DMS114 treated with DMSO at 0.1 percent for 48 hours (cell line): ENCODE results near the gene ITGAL.
"Not testable (repeated sequence)": the region's sequence is repeated elsewhere in the genome, so short reads cannot be mapped to it uniquely, and the experiment has no call there.

ENCODE experiments used
- DNase-seq: peaks from one replicate; lab custom pipeline; 2025; ENCODE audit not compliant: unreplicated experiment; lab: John Stamatoyannopoulos, UW

ITGAL gene

DNA sequence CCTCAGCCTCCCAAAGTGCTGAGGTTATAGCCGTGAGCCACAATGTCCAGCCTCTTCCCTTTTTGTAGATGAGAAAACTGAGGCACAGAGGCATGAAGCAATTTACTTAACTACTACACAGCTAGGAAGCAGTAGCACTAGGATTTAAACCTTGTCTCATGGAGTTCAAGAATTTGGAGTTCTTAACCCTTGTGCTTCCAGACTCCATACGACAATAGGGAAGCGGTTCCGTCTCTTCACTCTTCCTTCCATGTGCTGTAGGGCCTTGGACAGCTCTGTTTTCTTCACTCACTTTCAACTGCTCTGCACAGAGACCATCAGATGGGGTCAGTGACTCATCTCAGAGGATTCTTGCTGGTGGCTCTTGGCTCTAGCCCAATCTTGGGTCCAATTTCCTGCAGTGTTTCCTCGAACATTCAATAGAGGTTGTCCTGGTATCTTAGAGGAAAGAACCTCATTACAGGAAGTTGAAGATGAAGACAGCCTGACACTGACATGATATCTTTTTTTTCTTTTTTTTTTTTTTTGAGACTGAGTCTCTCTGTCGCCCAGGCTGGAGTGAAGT lies 19.3 kb downstream of the ITGAL start:
- DNase-seq, result no peak

DNA sequence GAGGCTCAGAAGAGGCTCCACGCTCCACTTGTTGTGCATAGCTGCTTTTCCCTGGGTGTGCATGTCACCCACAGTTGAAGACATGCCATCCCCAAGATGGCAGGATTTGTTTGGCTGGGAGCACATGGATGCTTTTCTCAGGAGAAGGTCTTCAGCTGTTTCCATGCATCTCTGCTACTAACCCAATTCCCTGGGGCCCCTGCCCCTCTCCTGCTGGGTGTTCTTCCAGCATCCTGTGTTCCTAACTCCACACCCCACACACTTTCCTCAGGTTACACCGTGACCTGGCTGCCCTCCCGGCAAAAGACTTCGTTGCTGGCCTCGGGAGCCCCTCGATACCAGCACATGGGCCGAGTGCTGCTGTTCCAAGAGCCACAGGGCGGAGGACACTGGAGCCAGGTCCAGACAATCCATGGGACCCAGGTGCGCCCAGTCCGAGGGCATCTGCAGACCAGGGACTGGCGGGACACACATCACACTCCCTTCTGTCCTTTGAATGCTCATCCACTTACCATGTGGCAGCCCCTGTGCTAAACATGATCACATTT lies 21.5 kb downstream of the ITGAL start:
- no peak for DNase-seq

DNA sequence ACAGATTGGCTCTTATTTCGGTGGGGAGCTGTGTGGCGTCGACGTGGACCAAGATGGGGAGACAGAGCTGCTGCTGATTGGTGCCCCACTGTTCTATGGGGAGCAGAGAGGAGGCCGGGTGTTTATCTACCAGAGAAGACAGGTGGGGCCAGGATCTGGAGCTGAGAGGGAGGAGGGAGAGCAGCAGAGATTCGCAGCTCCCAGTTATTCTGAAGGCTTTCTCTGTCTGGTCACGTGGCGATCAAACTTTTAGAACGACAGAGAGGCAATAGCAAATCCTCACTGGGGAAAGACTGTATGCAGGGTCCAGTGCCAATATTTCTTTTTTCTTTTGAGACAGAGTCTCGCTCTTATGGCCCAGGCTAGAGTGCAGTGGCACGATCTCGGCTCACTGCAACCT lies 22.2 kb downstream of the ITGAL start:
- DNase-seq, result no peak

DNA sequence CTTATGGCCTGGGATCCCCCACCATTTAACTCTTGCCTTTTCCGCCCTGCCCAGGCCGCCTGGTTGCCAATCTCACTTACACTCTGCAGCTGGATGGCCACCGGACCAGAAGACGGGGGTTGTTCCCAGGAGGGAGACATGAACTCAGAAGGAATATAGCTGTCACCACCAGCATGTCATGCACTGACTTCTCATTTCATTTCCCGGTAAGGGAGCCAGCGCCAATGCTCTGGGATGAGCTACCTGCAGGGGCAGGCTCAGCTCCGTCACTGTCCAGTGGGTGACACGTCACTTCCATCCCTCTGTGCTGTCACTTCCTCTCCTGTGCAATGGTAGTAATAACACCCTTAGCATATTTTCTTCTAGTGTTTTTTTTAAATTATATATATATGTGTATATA lies 26.7 kb downstream of the ITGAL start:
- no peak for DNase-seq

DNA sequence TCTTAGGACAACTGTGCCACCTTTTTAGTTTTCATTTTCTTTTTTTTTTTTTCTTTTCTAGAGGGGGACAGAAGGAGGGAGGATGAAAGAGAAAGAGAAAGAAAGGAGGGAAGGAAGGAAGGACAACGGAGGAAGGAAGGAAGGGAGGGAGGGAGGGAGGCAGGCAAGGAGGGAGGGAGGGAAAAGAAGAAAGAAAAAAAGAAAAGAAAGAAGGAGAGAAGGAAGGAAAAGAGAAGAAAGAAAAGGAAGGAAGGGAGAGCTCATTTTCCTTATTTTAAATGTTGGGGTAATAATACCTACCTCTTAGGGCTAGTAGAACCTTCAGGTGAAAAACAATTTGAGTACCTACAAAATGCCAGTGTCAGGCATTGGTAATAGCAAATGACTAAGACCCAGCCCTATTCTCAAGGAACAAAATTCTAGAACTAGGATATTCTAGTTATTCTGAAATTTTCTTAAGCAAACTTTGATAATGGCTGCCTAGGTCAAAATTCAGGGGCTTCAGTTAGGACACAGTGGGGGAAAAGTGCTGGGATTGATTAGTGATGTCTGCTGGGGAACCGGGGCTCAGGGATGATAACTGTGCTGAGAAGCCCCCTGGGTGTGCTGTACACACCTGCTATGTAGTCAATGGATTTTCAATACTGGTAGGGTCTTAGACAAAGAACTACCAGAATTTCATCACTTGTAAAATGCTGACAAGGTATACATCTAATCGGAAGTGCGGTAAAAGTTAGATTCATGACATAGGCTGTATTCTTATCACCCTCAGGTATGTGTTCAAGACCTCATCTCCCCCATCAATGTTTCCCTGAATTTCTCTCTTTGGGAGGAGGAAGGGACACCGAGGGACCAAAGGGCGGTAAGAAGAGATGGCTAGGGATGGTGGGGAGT lies 31.1 kb downstream of the ITGAL start:
- DNase-seq, result no peak

DNA sequence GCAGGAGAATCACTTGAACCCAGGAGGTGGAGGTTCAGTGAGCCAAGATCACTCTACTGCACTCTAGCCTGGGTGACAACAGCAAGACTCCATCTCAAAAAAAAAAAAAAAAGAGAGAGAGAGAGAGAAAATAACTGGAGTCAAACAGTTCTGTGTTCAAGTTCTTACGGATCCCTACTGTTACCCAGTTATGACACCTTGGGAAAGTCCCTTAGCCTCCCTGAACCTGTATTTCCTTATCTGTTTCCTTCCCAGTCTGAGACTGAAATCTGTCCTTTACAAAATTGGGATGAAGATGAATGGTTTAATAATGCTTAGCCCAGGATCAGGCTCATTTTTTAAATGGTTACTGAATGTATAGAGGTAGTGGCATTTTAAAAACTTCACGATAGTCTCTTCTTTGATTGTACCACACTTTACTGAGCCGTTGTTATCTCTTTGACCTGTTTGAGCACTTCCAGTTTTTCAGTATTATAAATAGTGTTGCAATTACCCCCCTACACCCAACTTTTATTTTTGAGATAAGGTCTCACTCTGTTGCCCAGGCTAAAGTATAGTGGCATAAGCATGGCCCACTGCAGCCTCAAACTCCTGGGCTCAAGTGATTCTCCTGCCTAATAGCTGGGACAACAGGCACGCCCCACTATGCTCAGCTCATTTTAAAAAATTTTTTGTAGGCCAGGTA lies 36.7 kb downstream of the ITGAL start:
- DNase-seq, result no peak

DNA sequence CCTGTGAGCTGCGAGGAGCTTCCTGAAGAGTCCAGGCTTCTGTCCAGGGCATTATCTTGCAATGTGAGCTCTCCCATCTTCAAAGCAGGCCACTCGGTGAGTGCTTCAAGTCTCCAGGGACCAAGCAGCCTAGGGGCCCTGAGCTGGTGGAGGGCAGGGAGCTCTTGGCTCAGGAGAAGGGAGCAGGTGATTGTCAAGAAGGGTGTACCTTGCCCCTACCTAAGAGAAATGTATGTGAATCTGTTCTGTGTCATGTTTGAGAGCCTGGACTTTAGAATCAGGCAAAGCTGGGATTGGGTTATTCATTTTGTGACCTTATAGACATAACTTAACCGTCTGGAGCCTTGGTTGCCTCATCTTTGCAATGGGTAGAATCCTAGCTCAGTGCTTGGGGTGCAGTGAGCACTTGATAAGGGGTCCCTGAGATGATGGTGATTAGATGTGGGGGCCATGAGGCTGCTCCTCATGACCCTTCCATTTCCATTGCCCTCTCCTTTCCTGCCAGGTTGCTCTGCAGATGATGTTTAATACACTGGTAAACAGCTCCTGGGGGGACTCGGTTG lies 37.9 kb downstream of the ITGAL start:
- DNase-seq, result no peak

DNA sequence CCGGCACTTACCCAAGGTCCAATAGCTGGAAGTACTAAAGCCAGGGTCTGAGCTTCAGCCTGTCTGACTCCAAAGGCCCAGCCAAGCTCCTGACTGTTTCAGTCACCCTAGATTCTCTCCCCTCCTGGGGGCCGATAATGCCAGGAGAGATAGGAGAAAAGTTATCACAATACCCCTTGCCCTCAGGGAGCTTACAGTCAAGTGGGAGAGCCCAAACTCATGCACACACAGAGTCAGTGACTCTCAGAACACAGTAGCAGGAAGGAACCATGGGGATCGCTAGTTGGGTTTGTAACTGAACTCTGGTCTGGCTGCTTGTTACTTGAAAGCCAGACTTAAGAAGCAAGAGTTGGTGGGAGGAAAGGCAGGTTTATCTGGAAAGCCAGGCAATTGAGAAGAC lies 39.0 kb downstream of the ITGAL start:
- no peak for DNase-seq

DNA sequence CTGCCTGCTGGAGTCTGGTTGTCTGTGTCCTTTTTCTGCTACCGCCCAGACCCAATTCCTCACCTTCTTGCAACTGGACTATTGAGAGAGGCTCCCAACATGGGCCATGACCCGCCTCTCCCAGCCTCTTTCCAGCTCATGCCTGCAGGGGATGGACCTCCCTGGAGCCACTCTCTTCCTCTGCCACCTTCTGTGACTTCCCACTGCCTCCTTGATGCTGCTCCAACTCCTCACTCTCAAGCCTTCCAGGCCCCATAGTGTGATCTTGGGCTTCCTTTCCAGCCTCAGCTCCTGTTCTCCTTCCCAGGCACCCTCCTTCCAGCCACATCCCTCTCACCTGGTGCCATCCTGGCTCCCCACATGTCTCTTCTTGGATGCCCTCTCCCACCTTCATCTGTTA lies 42.7 kb downstream of the ITGAL start:
- no peak for DNase-seq

DNA sequence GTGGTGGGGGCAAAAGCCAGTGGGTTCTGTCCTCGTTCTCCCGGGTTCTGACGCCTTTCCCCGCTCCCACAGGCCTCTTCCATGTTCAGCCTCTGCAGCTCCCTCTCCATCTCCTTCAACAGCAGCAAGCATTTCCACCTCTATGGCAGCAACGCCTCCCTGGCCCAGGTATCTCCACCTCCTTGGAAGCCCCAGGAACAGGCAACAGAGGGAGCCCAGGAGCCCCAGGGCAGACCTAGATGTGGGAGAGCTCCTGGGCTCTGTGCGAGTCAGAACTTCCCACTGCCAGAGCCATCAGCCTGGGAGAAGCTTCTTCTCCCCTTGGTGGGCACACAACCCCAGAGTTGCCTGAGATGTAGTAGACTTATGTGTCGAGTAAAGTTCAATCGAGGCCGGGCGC lies 46.0 kb downstream of the ITGAL start:
- DNase-seq, result no peak

DNA sequence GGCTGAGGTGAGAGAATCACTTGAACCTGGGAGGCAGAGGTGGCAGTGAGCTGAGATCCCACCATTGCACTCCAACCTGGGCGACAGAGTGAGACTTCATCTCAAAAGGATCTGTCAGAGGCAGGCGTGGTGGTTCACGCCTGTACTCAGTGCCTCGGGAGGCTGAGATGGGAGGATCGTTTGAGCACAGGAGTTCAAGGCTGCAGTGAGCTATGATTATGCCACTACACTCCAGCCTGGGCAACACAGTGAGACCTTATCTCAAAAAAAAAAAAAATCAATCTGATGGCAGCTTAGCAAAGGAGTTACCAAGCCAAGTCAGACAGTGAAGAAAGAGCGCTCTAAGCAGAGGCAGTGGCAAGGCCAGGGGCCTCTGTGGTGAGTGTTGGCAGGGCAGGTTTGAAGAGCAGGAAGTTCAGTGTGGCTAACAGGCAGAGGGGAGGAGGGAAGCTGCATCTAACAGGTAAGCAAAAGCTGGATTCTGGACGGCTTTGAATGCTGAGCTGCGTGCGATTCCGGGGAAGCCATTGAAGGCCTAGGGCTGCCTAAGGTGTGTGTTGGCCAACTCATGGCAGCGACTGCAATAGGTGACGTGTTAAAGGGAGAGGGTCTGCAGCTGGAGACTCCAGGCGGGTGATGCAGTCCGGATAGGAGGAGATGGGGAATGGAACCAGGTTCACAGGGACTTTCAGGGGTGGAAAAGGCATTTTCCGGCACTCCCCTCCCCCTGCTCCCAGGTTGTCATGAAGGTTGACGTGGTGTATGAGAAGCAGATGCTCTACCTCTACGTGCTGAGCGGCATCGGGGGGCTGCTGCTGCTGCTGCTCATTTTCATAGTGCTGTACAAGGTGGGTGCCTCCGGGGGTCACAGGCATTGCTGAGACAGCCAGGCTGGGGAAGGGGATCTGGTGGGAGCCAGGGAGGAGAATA lies 46.8 kb downstream of the ITGAL start:
- DNase-seq, result no peak

DNA sequence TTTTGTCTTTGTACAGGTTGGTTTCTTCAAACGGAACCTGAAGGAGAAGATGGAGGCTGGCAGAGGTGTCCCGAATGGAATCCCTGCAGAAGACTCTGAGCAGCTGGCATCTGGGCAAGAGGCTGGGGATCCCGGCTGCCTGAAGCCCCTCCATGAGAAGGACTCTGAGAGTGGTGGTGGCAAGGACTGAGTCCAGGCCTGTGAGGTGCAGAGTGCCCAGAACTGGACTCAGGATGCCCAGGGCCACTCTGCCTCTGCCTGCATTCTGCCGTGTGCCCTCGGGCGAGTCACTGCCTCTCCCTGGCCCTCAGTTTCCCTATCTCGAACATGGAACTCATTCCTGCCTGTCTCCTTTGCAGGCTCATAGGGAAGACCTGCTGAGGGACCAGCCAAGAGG lies 48.9 kb downstream of the ITGAL start:
- DNase-seq, result no peak

DNA sequence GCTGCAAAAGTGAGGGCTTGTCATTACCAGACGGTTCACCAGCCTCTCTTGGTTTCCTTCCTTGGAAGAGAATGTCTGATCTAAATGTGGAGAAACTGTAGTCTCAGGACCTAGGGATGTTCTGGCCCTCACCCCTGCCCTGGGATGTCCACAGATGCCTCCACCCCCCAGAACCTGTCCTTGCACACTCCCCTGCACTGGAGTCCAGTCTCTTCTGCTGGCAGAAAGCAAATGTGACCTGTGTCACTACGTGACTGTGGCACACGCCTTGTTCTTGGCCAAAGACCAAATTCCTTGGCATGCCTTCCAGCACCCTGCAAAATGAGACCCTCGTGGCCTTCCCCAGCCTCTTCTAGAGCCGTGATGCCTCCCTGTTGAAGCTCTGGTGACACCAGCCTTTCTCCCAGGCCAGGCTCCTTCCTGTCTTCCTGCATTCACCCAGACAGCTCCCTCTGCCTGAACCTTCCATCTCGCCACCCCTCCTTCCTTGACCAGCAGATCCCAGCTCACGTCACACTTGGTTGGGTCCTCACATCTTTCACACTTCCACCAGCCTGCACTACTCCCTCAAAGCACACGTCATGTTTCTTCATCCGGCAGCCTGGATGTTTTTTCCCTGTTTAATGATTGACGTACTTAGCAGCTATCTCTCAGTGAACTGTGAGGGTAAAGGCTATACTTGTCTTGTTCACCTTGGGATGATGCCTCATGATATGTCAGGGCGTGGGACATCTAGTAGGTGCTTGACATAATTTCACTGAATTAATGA lies 49.5 kb downstream of the ITGAL start:
- no peak for DNase-seq

DNA sequence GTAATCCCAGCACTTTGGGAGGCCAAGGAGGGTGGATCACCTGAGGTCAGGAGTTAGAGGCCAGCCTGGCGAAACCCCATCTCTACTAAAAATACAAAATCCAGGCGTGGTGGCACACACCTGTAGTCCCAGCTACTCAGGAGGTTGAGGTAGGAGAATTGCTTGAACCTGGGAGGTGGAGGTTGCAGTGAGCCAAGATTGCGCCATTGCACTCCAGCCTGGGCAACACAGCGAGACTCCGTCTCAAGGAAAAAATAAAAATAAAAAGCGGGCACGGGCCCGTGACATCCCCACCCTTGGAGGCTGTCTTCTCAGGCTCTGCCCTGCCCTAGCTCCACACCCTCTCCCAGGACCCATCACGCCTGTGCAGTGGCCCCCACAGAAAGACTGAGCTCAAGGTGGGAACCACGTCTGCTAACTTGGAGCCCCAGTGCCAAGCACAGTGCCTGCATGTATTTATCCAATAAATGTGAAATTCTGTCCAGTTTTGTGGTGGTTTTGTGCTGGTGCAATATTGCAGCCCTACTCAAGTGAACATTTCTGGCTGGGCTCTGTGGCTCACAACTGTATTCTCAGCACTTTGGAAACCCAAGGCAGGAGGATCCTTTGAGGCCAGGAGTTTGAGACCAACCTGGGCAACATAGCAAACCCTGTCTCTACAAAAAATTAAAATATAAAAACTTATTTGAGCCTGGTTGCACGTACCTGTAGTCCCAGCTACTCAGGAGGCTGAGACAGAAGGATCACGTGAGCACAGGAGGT lies 50.3 kb downstream of the ITGAL start:
- not testable (repeated sequence) for DNase-seq

DNA sequence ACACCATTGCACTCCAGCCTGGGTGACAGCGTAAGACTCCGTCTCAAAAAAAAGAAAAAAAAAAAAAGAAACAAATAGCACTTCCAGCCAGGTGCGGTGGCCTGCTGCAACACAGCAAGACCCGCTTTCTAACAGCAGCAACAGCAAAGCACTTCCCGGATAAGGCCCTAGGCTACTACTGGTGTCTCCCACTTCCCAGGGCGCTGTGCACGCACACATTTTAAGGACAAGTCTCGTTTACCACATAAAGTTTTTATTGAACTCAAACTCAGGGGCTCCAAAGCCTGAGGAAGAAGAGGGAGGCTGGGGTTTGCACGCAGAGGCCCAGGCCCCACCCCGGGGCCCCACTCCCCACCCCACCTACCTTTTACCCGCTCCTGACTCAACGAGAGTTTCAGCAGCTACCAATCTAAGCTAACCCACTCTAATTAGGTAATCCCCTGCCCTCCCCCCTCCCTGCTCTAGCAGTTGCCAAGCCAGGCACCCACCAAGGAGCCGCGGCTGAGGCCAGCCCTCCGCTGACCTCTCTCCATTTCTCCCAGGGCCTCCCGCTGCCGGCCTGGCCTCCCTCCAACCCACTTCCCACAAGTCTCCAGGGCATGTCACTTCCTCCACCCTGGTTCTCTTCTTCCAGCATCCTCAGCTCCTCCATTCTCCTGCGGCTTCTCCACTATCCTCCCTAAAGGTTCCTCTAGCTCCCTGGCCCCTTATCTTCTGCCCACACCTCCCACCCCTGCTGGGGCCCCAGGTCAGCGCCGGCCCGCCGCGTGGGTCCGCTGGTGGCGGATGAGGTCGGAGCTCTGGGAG lies 51.4 kb downstream of the ITGAL start:
- DNase-seq, result no peak

DNA sequence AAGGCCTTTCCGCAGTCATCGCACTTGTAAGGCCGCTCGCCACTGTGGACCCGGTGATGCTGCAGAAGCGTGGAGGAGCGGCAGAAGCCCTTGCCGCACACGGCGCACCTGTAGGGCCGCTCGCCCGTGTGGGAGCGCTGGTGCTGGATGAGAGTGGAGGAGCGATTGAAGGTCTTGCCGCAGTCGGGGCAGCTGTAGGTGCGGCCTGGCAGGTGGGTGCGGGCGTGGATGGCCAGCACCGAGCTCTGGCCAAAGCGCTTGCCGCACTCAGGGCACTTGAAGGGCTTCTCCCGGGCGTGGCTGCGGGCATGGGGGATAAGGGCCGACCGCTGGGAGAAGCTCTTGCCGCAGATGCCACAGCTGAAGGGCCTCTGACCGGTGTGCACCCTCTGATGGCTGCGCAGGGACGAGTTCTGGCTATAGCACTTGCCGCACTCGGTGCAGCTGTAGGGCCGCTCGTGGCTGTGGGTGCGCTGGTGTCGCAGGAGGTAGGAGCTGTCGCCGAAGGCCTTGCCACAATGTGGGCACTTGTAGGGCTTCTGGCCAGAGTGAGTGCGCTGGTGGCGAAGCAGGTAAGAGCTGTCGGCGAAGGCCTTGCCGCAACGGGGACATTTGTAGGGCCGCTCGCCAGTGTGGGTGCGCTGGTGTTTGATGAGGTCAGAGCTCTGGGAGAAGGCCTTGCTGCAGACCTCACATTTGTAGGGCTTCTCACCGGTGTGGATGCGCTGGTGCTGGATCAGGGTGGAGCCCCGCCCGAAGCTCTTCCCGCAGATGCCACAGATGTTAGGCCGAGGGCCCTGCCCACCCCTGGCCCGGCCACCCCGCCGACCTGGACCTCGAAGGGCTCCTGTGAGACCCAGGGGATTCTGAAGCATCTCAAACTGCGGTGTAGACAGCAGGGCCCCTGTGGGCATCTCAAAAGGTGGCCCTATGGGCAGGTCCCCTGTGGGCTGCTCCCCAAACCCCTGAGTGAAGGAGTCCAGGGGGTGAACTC lies 52.3 kb downstream of the ITGAL start:
- no peak for DNase-seq

DNA sequence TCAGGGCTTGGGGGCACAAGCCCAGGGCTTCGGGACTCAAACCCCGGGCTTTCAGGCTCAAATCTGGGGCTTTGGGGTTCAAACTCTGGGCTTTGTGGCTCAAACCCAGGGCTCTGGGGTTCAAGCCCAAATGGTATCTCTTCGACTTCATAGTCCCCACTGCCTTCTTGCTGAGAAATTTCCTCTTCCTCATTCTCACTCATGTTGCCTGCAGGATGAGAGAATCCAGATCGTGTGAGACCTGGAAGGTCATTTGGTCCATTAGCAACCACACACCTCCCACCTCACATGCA lies 53.2 kb downstream of the ITGAL start:
- DNase-seq, result no peak
